SU-DHL-6 (cell line): ENCODE results near the gene ZNF80.
"Not testable (repeated sequence)": the region's sequence is repeated elsewhere in the genome, so short reads cannot be mapped to it uniquely, and the experiment has no call there.

Source experiments
- H2AFZ ChIP-seq: fragments of 200-600 bp; sonication (generic); 2 replicates; pipeline ENCODE4 v1.6.1; 2014; ENCODE audit warnings: low read depth, mild to moderate bottlenecking, moderate library complexity, mixed read lengths, antibody characterized with exemption, low read length; ENCODE audit not compliant: severe bottlenecking
- H3F3A ChIP-seq: fragments of 200-600 bp; shearing (Covaris generic); 2 replicates; pipeline ENCODE4 v1.6.0; 2016; ENCODE audit warnings: antibody characterized with exemption, mild to moderate bottlenecking; ENCODE audit not compliant: insufficient read depth
- H3K27ac ChIP-seq: fragments of 200-600 bp; sonication (generic); 2 replicates; pipeline ENCODE4 v1.5.1; 2016; ENCODE audit warnings: low read depth, mild to moderate bottlenecking, low read length, moderate library complexity, mixed read lengths
- H3K27me3 ChIP-seq: fragments of 200-600 bp; sonication (generic), shearing (Covaris generic); 2 replicates; pipeline ENCODE4 v1.6.0; 2014; ENCODE audit warnings: mild to moderate bottlenecking, low read length
- H3K36me3 ChIP-seq: fragments of 200-600 bp; sonication (generic); 2 replicates; pipeline ENCODE4 v1.6.1; 2014; ENCODE audit warnings: mild to moderate bottlenecking, low read length, mixed read lengths
- H3K4me2 ChIP-seq: fragments of 300-600, 200-600 bp; shearing (Covaris generic), sonication (generic); 2 replicates; pipeline ENCODE4 v1.6.0; 2014; ENCODE audit warnings: low read length, low read depth, mild to moderate bottlenecking; ENCODE audit not compliant: poor library complexity, severe bottlenecking
- H3K4me3 ChIP-seq: fragments of 200-600 bp; sonication (generic); 2 replicates; pipeline ENCODE4 v1.5.1; 2014; ENCODE audit warnings: antibody characterized with exemption, low read length, mild to moderate bottlenecking, mixed read lengths; ENCODE audit not compliant: insufficient read depth, poor library complexity, severe bottlenecking
- H3K79me2 ChIP-seq: fragments of 200-600 bp; sonication (generic); 2 replicates; pipeline ENCODE4 v1.6.1; 2014; ENCODE audit warnings: mild to moderate bottlenecking, low read length, moderate library complexity; ENCODE audit not compliant: insufficient read depth
- H3K9ac ChIP-seq: fragments of 200-600 bp; sonication (generic); 2 replicates; pipeline ENCODE4 v1.7.0; 2014; ENCODE audit warnings: mild to moderate bottlenecking, low read length
- H3K9me2 ChIP-seq: fragments of 200-600 bp; sonication (generic); replicated peaks from 2 replicates; pipeline ENCODE4 v1.6.1; 2014; ENCODE audit warnings: low read length; ENCODE audit not compliant: insufficient read depth
- H3K9me3 ChIP-seq: fragments of 200-600 bp; sonication (generic); 2 replicates; pipeline ENCODE4 v1.6.1; 2014; ENCODE audit warnings: low read length, mixed read lengths; ENCODE audit not compliant: insufficient read depth
- H4K20me1 ChIP-seq: fragments of 200-600 bp; sonication (generic); 2 replicates; pipeline ENCODE4 v1.6.1; 2014; ENCODE audit warnings: low read depth, mild to moderate bottlenecking, antibody characterized with exemption, low read length, moderate library complexity, mixed read lengths
- CTCF ChIP-seq: fragments of 200-600 bp; sonication (generic); IDR thresholded peaks from one replicate; pipeline ENCODE4 v1.5.1; 2017; ENCODE audit warnings: antibody characterized with exemption, mild to moderate bottlenecking, low read length, moderate library complexity; ENCODE audit not compliant: insufficient read depth, poor library complexity, severe bottlenecking
- EZH2phosphoT487 ChIP-seq: fragments of 200-600 bp; sonication (generic), shearing (Covaris generic); conservative IDR thresholded peaks from 2 replicates; pipeline ENCODE4 v1.6.1; 2018; ENCODE audit warnings: mild to moderate bottlenecking, antibody characterized with exemption, low read length, moderate library complexity, mixed read lengths

The ZNF80 gene

GRCh38 chr3:114237478-114237877, at the start of gene ZNF80:
ZNF80 (minus strand) TSS chr3:114237578; CDS start chr3:114237074, 504 bp downstream.
- H3K4me3 ChIP-seq, H3K9me3 ChIP-seq: not testable (repeated sequence)

GRCh38 chr3:114286266-114286665, 48.9 kb upstream of the ZNF80 start:
- Histone ChIP-seq H3K4me2 (no peak overlapping the region), H3K79me2 (no peaks in the 10 kb centered on the region)

More at GRCh38 chr3:114237478-114237877, at the start of gene ZNF80:
- H3K4me2 ChIP-seq, H4K20me1 ChIP-seq, H3K36me3 ChIP-seq, H3K9me2 ChIP-seq, H3K27ac ChIP-seq, H2AFZ ChIP-seq, H3F3A ChIP-seq, H3K27me3 ChIP-seq, H3K79me2 ChIP-seq, H3K9ac ChIP-seq: not testable (repeated sequence)

GRCh38 chr3:114285648-114286230, 48.4 kb upstream of the ZNF80 start:
- H3K27ac ChIP-seq, result no peak overlapping the region
- no peaks in the 10 kb centered on the region for H3K36me3 ChIP-seq
- H3K4me2 ChIP-seq, result no peak overlapping the region
- no peaks in the 10 kb centered on the region for H3K79me2 ChIP-seq
- H3K9me2 ChIP-seq, result no peaks in the 10 kb centered on the region
- no peak overlapping the region for H3K4me3 ChIP-seq
- H2AFZ ChIP-seq, result no peak overlapping the region
- H4K20me1 ChIP-seq, result no peaks in the 10 kb centered on the region
- no peak overlapping the region for H3K9ac ChIP-seq
- TF ChIP-seq CTCF (no peak), EZH2phosphoT487 (no peak)
- H3K27me3 ChIP-seq, result no peaks in the 10 kb centered on the region
- no peaks in the 10 kb centered on the region for H3K9me3 ChIP-seq
- H3F3A ChIP-seq, result no peaks in the 10 kb centered on the region

More at GRCh38 chr3:114286266-114286665, 48.9 kb upstream of the ZNF80 start:
- Histone ChIP-seq H3K9me2 (no peaks in the 10 kb centered on the region), H3F3A (peaks cover 4% of the 10 kb centered on the region; the same call in 1 of the 2 replicates), H3K9me3 (no peaks in the 10 kb centered on the region), H3K36me3 (no peaks in the 10 kb centered on the region), H3K4me3 (no peak overlapping the region), H3K27ac (no peak overlapping the region), H4K20me1 (no peaks in the 10 kb centered on the region), H3K9ac (no peak overlapping the region), H2AFZ (no peak overlapping the region), H3K27me3 (no peaks in the 10 kb centered on the region)
- TF ChIP-seq EZH2phosphoT487 (no peak), CTCF (no peak)

- no peak overlapping the region for H2AFZ ChIP-seq
- no peak overlapping the region for H3K4me2 ChIP-seq
- H3K4me3 ChIP-seq, result no peak overlapping the region
- no peaks in the 10 kb centered on the region for H3K9me2 ChIP-seq
- H3K27ac ChIP-seq, result no peak overlapping the region
- no peak overlapping the region for H3K9ac ChIP-seq
- H4K20me1 ChIP-seq, result no peaks in the 10 kb centered on the region
- no peaks in the 10 kb centered on the region for H3K36me3 ChIP-seq
- no peaks in the 10 kb centered on the region for H3K27me3 ChIP-seq
- H3F3A ChIP-seq, result no peaks in the 10 kb centered on the region
- no peaks in the 10 kb centered on the region for H3K9me3 ChIP-seq
- TF ChIP-seq EZH2phosphoT487 (no peak), CTCF (no peak)
- no peaks in the 10 kb centered on the region for H3K79me2 ChIP-seq
Measured at GRCh38 chr3:114284644-114285043, 47.3 kb upstream of the ZNF80 start.

GRCh38 chr3:114276856-114277255, 39.5 kb upstream of the ZNF80 start:
- H3K4me2 ChIP-seq, H4K20me1 ChIP-seq, H3K27me3 ChIP-seq, H3K4me3 ChIP-seq, H3K36me3 ChIP-seq, H3K27ac ChIP-seq, H3K9ac ChIP-seq, H2AFZ ChIP-seq, H3F3A ChIP-seq, H3K9me2 ChIP-seq, H3K9me3 ChIP-seq, H3K79me2 ChIP-seq: not testable (repeated sequence)
